ENCODE results near the gene SDC4. TPM values are rescaled to one million over a fixed set of nuclear protein-coding genes. Genes with fewer than 3 reads are reported as not detected.

SDC4 gene
- total RNA-seq, 1 experiment from 2014 or later = not detected

- Histone ChIP-seq H3K79me2 (ENCODE audit: low read length) (no peaks in the 10 kb centered on the region), H3K9me3 (ENCODE audit: low read length) (no peaks in the 10 kb centered on the region), H3K27me3 (ENCODE audit: low read length) (no peaks in the 10 kb centered on the region), H3K4me2 (ENCODE audit: low read depth, low read length, poor library complexity, severe bottlenecking) (no peak overlapping the region), H4K20me1 (ENCODE audit: insufficient read depth, low read depth, low read length) (0 out of 2 replicates have a peak, but pooled peaks cover 3% of the 10 kb centered on the region), H3K4me1 (ENCODE audit: low read length) (peaks cover 4% of the 10 kb centered on the region), H3K9me2 (replicated peaks; ENCODE audit: insufficient read depth, low read length) (no peaks in the 10 kb centered on the region), H3K27ac (ENCODE audit: low read length) (no peak overlapping the region), H2AFZ (ENCODE audit: low read length) (no peak overlapping the region), H3K4me3 (ENCODE audit: low read length) (no peak overlapping the region), H3K36me3 (ENCODE audit: insufficient read depth, low read length) (no peaks in the 10 kb centered on the region), H3K9ac (ENCODE audit: low read length) (no peak overlapping the region)
- DNase-seq = no peak
Measured at GRCh38 chr20:45313943-45314342, 34.3 kb downstream of the SDC4 start.

GRCh38 chr20:45313065-45313695 is 35.0 kb downstream of the SDC4 start:
- H3K27me3 ChIP-seq (ENCODE audit: low read length) = no peaks in the 10 kb centered on the region
- no peaks in the 10 kb centered on the region for H3K36me3 ChIP-seq (ENCODE audit: insufficient read depth, low read length)
- peaks cover 4% of the 10 kb centered on the region for H3K4me1 ChIP-seq (ENCODE audit: low read length)

DNA sequence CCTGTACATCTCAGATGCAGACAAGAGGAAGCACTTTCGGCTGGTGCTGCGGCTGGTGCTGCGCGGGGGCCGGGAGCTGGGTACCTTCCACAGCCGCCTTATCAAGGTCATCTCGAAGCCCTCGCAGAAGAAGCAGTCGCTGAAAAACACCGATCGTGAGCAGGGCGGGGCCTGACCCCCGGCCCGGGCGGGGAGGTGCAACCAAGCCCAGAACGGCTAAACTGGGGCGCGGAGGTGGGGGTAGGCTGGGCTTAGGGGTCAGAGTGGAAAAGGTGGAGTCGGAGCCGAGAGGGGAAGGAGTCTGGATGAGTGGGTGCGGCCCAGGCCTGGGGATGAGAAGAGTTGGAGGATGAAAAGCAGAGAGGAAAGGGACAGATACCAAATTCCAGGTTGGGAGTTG is 36.0 kb downstream of the SDC4 start:
- Histone ChIP-seq H3K27ac (ENCODE audit: low read length) (no peak overlapping the region), H3K79me2 (ENCODE audit: low read length) (no peaks in the 10 kb centered on the region), H3K36me3 (ENCODE audit: insufficient read depth, low read length) (no peaks in the 10 kb centered on the region), H3K4me1 (ENCODE audit: low read length) (peaks cover 4% of the 10 kb centered on the region), H3K9me2 (replicated peaks; ENCODE audit: insufficient read depth, low read length) (no peaks in the 10 kb centered on the region), H3K9ac (ENCODE audit: low read length) (no peak overlapping the region), H3K27me3 (ENCODE audit: low read length) (no peaks in the 10 kb centered on the region), H3K4me2 (ENCODE audit: low read depth, low read length, poor library complexity, severe bottlenecking) (no peak overlapping the region), H3K4me3 (ENCODE audit: low read length) (no peak overlapping the region), H3K9me3 (ENCODE audit: low read length) (no peaks in the 10 kb centered on the region), H2AFZ (ENCODE audit: low read length) (no peak overlapping the region), H4K20me1 (ENCODE audit: insufficient read depth, low read depth, low read length) (0 out of 2 replicates have a peak, but pooled peaks cover 3% of the 10 kb centered on the region)
- no peak for DNase-seq

More at GRCh38 chr20:45313065-45313695, 35.0 kb downstream of the SDC4 start:
- no peaks in the 10 kb centered on the region for H3K9me2 ChIP-seq (replicated peaks; ENCODE audit: insufficient read depth, low read length)
- peak; percentile 12 for DNase-seq
- no peak overlapping the region for H2AFZ ChIP-seq (ENCODE audit: low read length)
- no peak overlapping the region for H3K27ac ChIP-seq (ENCODE audit: low read length)
- H3K4me2 ChIP-seq (ENCODE audit: low read depth, low read length, poor library complexity, severe bottlenecking) = no peak overlapping the region
- no peaks in the 10 kb centered on the region for H3K79me2 ChIP-seq (ENCODE audit: low read length)
- H3K9me3 ChIP-seq (ENCODE audit: low read length) = no peaks in the 10 kb centered on the region
- no peak overlapping the region for H3K4me3 ChIP-seq (ENCODE audit: low read length)
- H4K20me1 ChIP-seq (ENCODE audit: insufficient read depth, low read depth, low read length) = 0 out of 2 replicates have a peak, but pooled peaks cover 3% of the 10 kb centered on the region
- no peak overlapping the region for H3K9ac ChIP-seq (ENCODE audit: low read length)

DNA sequence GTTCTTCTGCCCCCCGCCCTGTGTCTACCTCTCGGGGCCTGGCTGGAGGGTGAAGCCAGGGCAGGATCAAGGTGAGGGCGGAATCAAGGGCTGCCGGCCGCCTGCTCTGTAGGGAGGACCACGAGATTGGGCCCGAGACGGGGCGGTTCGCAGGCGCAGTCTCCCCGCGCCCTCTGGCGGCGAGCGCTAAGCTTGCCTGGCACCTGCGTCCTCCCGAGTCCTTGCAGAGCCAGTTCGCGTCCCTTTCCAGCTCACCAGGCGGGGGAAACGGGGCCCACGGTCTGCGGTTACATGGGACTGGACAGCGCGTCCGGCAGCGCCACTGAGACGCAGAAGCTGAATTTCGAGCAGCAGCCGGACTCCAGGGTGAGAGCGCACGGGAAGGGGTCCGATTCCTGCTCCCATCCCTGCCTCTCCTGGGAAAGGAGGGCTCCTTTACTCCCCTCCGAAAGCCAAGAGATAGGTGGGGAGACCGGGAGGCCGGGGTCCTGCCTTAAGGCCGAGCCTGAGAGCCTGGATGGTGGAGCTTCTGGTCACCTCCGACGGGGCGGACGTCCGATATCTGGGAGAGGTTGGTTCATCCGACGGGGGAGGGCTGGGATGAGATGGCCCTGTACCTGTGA is 36.5 kb downstream of the SDC4 start:
- no peaks in the 10 kb centered on the region for H3K27me3 ChIP-seq (ENCODE audit: low read length)
- no peaks in the 10 kb centered on the region for H3K9me2 ChIP-seq (replicated peaks; ENCODE audit: insufficient read depth, low read length)
- H3K9ac ChIP-seq (ENCODE audit: low read length) = no peak overlapping the region
- H2AFZ ChIP-seq (ENCODE audit: low read length) = no peak overlapping the region
- no peaks in the 10 kb centered on the region for H3K9me3 ChIP-seq (ENCODE audit: low read length)
- H3K4me3 ChIP-seq (ENCODE audit: low read length) = no peak overlapping the region
- H4K20me1 ChIP-seq (ENCODE audit: insufficient read depth, low read depth, low read length) = 0 out of 2 replicates have a peak, but pooled peaks cover 3% of the 10 kb centered on the region
- H3K79me2 ChIP-seq (ENCODE audit: low read length) = no peaks in the 10 kb centered on the region
- H3K27ac ChIP-seq (ENCODE audit: low read length) = no peak overlapping the region
- no peak overlapping the region for H3K4me2 ChIP-seq (ENCODE audit: low read depth, low read length, poor library complexity, severe bottlenecking)
- DNase-seq = peak; percentile 84
- H3K36me3 ChIP-seq (ENCODE audit: insufficient read depth, low read length) = no peaks in the 10 kb centered on the region
- peaks cover 4% of the 10 kb centered on the region for H3K4me1 ChIP-seq (ENCODE audit: low read length)

- Histone ChIP-seq H3K4me2 (ENCODE audit: low read depth, low read length, poor library complexity, severe bottlenecking) (no peak overlapping the region), H3K9me3 (ENCODE audit: low read length) (no peaks in the 10 kb centered on the region), H3K4me3 (ENCODE audit: low read length) (no peak overlapping the region), H2AFZ (ENCODE audit: low read length) (no peak overlapping the region), H3K36me3 (ENCODE audit: insufficient read depth, low read length) (no peaks in the 10 kb centered on the region), H4K20me1 (ENCODE audit: insufficient read depth, low read depth, low read length) (0 out of 2 replicates have a peak, but pooled peaks cover 3% of the 10 kb centered on the region), H3K4me1 (ENCODE audit: low read length) (peaks cover 4% of the 10 kb centered on the region), H3K9me2 (replicated peaks; ENCODE audit: insufficient read depth, low read length) (no peaks in the 10 kb centered on the region), H3K9ac (ENCODE audit: low read length) (no peak overlapping the region), H3K27ac (ENCODE audit: low read length) (no peak overlapping the region), H3K27me3 (ENCODE audit: low read length) (no peaks in the 10 kb centered on the region), H3K79me2 (ENCODE audit: low read length) (no peaks in the 10 kb centered on the region)
- DNase-seq = peak; percentile 50
Measured at GRCh38 chr20:45309075-45309474, 39.1 kb downstream of the SDC4 start.

DNA sequence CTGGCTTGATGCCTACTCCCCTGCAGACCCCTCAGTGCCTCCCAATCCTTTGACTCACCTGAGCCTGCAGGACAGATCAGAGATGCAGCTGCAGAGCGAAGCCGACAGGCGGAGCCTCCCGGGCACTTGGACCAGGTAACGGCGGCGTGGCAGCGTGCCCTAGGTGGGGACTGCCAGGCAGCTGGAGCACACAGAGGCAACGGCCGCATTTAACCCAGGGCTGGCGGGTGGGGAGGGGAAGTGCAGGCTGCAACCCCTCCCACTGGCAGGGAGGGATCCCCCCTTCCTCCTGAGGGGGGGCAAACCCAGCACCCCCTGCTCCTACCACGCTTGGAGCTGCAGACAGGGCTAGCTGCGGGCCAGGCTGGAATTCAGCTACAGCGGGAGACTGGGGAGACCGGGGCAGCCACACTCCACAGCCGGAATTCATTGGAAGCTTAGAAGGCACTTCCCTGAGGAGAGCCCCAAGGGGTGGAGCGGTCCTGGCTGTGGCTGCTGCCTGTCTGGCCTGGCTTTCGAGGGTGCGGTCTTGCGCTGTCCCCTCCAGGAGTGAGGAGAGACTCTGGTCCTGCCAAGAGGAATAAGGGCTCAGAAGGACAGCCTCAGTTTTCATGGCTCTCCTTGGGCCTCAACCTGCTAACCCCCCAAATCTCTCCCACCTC is 40.0 kb downstream of the SDC4 start, which contains the start of gene MATN4:
MATN4 (minus strand) TSS at position 183 of the 662 bp plus-strand sequence. CDS start 2,717 bp downstream, outside the sequence.
- H4K20me1 ChIP-seq (ENCODE audit: insufficient read depth, low read depth, low read length) = 0 out of 2 replicates have a peak, but pooled peaks cover 3% of the 10 kb centered on the region
- no peak within 1 kb of the TSS for H3K27ac ChIP-seq (ENCODE audit: low read length)
- H3K79me2 ChIP-seq (ENCODE audit: low read length) = no peaks in the 10 kb centered on the region
- H3K9me3 ChIP-seq (ENCODE audit: low read length) = no peaks in the 10 kb centered on the region
- no peak within 1 kb of the TSS for H3K9ac ChIP-seq (ENCODE audit: low read length)
- H3K4me2 ChIP-seq (ENCODE audit: low read depth, low read length, poor library complexity, severe bottlenecking) = no peak within 1 kb of the TSS
- H3K4me3 ChIP-seq (ENCODE audit: low read length) = no peak within 1 kb of the TSS
- no peak for DNase-seq
- H3K36me3 ChIP-seq (ENCODE audit: insufficient read depth, low read length) = no peaks in the 10 kb centered on the region
- no peaks in the 10 kb centered on the region for H3K27me3 ChIP-seq (ENCODE audit: low read length)
- peaks cover 4% of the 10 kb centered on the region for H3K4me1 ChIP-seq (ENCODE audit: low read length)
- no peak within 1 kb of the TSS for H2AFZ ChIP-seq (ENCODE audit: low read length)
- no peaks in the 10 kb centered on the region for H3K9me2 ChIP-seq (replicated peaks; ENCODE audit: insufficient read depth, low read length)

DNA sequence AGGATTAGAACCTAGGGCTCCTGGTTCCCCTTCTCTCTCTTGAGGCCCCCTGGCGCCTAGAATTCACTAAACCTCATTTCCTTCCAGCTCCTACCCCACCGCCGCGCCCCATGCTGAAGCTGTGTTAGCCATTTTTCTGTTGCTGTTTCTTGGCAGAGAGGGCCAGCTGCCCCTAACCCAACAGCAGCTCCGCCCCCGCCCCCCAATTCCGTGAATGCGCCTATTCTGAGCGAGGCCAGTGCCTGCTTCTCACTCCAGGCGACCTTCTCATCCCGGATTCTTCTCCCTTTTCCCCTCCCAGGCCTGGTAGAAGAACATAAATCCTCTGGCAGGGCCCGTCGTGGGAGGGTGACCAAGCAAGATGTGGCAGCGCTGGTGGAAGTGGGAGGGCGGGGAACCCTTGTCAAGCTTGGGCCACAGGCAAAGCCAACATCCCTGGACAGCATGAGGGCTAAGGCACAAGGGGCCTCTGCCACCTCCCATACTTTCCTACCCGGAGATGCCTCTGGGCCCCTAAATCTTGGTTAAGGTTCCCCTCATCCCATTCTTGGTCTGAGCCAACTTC is 41.1 kb downstream of the SDC4 start:
- H3K4me1 ChIP-seq (ENCODE audit: low read length) = peaks cover 4% of the 10 kb centered on the region
- H3K79me2 ChIP-seq (ENCODE audit: low read length) = no peaks in the 10 kb centered on the region
- no peak for DNase-seq
- H3K27ac ChIP-seq (ENCODE audit: low read length) = no peak overlapping the region
- H3K4me3 ChIP-seq (ENCODE audit: low read length) = no peak overlapping the region
- 0 out of 2 replicates have a peak, but pooled peaks cover 3% of the 10 kb centered on the region for H4K20me1 ChIP-seq (ENCODE audit: insufficient read depth, low read depth, low read length)
- H3K4me2 ChIP-seq (ENCODE audit: low read depth, low read length, poor library complexity, severe bottlenecking) = no peak overlapping the region
- H3K27me3 ChIP-seq (ENCODE audit: low read length) = no peaks in the 10 kb centered on the region
- H3K9me3 ChIP-seq (ENCODE audit: low read length) = no peaks in the 10 kb centered on the region
- H3K9me2 ChIP-seq (replicated peaks; ENCODE audit: insufficient read depth, low read length) = no peaks in the 10 kb centered on the region
- H2AFZ ChIP-seq (ENCODE audit: low read length) = no peak overlapping the region
- H3K36me3 ChIP-seq (ENCODE audit: insufficient read depth, low read length) = no peaks in the 10 kb centered on the region
- H3K9ac ChIP-seq (ENCODE audit: low read length) = no peak overlapping the region

Measured in Karpas-422 (cell line).